NCI-H1105 treated with DMSO at 0.1 percent for 48 hours (cell line): Measurements from ENCODE around the gene PIP5KL1.

Experiments
- DNase-seq: peaks from one replicate; lab custom pipeline; 2025; lab: John Stamatoyannopoulos, UW

Gene PIP5KL1

DNA sequence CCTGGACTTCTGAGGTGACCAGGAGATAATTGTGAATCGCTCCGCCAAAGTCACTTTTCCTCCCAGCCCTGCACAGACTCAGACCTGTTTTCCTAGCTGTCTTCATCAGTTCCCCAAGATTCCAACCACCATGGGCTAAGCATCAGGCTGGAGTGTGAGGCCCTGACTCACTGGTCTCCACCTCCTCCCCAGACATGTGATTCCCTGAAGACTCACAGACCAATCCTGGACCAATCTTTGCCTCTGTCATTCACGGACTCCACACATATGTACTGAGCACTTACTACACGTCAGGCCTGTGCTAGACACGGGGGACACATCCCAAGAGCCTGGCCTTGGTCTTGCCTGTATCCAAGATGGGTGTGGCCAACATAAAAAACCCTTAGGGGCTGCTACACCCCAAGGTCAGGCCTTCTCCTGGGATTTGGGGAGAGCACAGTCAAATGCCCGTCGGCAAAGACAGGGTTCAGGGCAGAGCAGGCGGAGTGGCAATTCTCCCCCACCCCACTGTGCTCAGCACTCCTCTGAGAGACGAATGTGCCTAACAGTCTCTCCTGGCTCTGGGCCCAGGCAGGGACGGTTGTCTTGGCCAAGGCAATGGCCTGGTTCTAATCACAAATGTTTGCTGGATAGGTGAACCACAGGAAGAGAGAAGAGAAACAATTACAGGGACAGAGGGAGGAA is 38.3 kb upstream of the PIP5KL1 start:
- DNase-seq: peak; percentile 29

DNA sequence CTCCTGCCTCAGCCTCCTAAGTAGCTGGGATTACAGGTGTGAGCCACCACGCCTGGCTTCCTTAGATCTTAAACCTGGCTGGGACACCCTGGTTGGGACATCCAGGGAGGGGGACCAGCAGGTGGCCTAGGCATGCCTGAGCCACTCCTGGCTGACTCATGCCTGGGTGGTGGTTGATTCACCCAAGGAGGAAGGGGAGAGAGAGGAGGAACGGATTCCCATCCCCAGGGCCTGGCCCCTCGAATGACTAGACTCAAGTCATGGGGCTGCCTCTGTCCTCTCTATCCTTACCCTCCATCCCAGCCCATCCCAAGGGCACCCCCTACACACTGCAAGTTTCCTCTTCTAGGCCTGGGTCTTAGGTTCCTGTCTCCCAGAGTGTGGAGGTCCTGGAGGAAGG is 37.5 kb upstream of the PIP5KL1 start:
- DNase-seq: no peak

DNA sequence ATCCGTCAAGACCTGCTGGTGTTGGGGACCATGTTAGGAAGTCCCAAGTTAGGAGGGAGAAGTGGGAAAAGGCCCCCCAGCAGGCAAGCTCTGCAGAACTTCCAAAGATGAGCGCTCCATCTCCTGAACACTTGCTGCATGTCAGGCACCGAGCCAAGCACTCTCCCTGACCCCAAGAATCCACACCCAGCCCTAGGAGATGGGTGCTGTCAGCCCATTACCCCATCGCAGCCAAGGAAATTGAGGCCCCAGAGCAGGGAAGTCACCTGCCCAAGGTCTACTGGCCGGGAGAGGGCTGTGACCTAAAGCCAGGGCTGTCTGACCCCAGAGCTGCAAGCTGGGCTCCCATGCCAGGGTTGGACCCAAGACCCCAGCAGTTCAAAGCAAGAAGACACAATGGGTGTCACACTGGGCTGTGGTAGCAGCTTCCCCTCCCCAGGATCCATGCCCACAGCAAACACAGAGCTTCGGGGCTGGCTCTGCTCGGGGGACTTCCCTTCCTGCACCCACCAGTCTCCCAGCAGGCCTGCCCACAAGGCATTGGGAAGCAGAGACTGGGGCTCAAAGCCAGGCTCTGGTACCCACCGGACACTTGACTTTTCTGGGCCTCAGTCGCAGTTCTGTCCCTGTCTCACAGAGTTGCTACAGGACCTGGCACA is 36.7 kb upstream of the PIP5KL1 start:
- DNase-seq: no peak

DNA sequence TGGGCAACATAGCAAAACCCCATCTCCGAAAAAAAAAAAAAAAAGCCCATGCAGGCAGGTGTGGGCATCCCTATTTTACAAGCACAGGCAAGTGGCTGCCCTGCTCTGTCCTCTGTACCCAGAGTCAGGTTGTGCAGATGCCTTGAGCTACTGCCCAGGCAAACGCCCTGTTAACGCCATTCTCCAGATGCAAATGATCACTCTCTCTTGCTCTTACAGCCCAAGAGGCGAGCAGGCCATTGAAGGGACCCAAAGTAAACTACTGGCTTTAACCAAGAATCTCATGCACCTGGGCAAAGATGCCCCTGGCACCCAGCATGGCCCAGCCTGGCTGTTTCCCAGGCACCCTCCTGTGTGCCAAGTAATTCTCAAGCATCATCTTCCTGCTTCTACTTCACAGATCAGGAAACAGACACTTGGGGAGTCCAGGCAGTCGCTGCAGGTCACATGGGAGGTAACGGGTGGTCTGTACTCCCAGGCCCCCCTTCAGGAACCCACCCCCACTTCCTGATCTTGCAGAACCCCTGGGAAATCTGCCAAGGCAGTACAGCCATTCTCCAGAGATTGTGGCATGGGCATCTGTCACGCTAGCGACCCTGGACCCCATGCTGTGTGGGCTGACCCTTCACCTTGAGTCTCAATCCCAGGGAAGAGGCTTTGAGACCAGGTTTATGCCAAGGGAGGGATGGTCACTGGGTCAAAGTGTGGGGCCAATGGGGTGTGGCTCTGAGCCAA is 36.0 kb upstream of the PIP5KL1 start:
- DNase-seq: peak; percentile 35

DNA sequence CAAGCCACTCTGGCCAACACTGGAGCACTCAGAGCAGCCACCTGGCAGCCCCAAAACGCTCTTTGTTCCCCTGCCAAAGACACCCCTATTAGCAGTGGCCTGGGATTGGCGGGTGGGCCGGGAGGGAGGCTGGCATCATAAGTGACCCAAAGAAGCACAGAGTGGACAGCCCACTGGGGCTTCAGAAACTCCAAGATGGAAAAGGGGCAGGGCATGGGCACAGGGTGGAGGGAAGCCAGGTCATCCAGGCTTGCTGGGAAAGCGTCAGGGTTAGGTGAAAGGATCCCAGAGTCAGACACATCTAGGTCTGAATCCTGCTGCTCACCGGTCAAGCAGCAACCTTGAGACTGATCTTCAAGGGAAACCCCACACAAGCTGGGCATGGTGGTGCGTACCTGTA is 35.4 kb upstream of the PIP5KL1 start:
- no peak for DNase-seq

DNA sequence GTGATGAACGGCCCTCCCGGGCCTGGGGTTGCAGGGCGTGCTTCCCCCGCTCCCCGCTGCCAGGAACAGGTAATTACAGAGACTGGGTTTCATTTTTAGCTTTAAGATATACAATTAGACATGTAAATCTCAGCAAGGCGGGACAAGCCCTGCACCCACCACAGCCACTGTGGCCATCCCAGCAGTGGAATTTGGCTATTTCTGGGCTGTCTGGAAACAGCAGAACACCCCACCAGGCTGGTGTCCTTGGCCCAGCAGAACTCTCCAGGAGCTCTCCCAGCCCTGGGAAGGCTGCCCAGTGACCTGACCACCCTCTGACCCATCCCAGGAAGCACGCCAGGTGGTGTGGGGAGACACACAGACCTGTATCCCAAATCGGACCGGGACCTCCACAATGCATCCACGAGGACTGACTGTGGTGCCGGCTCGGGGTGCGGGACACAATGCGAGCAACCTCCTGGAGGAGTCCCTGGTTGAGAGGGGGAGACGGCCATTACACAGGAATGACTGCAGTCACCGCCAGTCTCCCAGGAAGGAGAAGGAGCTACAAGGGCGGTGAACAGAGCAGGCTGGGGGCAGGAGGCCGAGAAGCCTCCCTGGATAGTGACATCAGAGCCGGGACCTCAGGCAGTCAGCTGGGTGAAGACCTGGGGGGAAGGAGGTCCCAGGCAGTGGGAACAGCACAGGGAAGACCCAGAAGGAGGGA is 32.9 kb upstream of the PIP5KL1 start:
- no peak for DNase-seq

DNA sequence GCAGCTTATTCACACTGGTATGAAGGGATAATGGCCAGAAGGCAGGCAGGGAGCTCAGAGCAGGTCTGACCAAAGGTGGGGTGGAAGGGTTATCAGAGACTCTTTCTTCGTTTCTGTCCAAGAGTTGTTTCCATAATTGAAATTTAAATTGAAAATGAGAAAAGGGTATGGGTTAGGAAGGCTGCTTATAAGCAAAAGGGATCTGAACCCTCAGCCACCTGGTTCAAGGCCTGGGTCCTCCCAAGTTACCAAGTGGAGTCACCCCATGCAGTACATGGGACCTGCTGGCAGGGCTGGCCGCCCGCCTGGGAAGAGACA is 32.4 kb upstream of the PIP5KL1 start:
- DNase-seq: no peak

DNA sequence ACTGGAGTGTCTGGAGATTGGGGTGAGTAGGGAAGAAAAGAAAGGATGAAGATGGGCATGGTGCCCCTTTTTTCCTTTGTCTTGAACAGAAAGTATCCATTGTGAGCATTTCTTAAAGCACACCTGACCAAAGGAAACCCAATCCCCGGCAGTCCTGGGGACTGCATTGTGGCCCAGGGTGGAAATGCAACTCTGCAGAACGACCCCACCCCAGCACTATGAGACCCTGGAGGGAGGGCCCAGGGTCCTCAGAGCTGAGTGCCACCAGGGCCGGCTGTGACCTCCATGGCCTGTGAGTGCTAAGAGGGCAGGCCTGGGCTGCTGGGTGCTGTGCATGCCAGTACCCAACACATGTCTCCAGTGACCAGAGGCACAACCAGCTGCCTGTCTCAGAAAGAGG is 31.7 kb upstream of the PIP5KL1 start:
- DNase-seq: no peak

DNA sequence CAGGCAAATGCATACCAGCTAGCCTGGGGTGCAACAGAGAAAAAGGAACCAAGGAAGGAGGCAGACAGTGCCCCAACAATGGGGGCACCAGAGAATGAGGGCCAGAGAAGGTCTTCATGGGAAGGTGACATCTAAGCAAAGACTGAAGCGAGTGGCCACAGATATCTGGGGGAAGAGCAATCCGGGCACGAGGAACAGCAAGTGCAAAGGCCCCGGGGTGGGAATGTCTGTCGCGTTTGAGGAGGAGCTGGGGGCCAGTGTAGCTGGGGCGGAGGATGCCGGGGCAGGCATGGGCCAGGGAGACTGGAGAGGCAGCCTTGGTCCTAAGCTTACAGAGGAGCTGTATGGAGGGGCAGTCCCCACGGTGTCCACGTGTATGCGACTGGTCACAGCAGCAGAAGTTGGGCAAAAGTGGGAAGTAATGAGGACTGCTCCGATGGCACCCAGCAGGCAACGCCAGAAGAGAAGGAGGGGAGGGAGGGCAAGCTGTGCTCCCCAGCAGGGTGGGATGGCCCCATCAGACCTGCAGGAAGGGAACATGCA is 31.1 kb upstream of the PIP5KL1 start:
- no peak for DNase-seq

DNA sequence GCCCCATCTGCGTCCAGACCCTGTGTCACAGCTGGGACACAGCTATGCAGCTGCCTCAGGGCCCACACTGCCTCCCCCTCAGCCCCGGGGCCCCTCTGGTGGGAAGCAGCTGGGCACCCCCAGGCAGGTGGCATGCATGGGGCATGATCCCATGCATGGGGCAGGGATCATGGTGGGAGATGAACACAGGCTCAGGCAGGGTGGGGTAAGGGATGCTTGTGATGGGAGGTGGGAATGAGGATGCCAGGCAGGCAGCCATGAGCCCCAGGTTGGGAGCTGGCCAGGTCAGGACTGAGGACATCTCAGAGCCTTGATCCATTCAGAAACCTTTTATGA is 30.5 kb upstream of the PIP5KL1 start:
- no peak for DNase-seq

DNA sequence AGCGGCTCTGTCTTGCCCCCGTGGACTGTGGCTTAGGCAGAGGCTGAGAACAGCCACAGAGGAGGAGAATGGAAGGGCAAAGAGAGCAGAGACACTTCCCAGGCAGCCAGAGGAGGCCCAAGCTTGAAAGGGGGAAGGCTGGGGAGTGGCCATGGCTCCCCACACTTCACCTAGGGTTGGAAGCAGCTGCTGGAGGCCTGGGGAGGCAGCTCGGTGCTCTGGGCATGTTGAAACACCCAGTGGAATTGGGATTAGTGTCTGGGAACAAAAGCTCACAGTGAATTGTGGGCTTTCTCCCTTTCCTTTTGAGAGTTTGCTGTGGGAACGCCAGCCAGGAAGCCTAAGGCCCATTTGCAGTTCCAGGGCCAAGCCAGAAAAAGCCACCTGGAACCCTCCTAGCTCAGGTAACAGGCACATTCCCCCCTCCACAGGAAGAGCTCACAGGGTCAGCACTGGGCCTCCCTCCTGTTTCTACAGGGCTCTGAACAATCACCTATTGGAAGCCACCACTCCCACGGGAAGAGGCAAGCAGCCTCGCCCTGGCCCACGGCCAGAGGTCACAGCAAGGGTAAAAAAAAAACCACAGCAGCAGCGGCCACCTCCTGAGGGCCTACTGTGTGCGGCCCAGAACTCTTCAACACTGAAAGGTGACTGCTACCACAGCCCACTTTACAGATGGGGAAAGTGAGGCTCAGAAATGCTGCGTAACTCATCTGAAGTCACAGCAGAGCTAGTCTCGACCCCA is 30.0 kb upstream of the PIP5KL1 start:
- peak; percentile 2 for DNase-seq

DNA sequence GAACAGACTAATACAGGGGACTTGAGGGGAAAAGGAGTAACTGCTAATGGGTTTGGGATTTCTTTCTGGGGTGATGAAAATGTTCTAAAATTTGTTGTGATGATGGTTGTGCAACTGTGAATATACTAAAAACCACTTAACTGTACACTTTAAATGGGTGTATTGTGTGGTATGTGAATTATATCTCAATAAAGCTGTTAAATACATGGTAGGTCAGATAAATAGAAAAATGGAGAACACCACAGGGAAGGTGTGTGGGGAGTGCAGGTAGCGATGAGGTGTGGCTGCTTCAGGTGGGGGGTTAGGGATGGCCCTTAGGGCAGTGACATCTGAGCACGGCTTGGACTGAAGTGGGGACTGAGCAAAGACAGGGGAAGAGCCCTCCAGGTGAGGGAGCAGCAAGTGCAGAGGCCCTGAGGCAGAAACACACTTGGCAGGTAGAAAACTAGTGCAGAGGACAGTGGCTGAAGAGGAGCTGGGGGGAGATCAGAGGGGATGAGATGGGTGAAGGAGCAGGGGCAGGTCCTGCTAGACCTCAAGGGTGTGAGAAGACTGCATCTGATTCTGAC is 29.3 kb upstream of the PIP5KL1 start:
- DNase-seq: no peak

DNA sequence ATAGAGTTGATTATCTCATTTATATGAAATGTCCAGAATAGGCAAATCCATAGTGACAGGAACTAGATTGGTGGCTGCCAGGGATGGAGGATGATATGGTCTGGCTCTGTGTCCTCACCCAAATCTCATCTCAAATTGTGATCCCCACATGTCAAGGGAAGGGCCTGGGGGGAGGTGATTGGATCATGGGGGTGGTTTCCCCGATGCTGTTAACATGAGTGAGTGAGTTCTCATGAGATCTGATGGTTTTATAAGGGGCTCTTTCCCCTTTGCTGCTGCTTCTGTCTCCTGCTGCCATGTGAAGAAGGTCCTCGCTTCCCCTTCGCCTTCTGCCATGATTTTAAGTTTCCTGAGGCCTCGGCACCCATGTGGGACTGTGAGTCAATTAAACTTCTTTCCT is 28.8 kb upstream of the PIP5KL1 start:
- DNase-seq: no peak

DNA sequence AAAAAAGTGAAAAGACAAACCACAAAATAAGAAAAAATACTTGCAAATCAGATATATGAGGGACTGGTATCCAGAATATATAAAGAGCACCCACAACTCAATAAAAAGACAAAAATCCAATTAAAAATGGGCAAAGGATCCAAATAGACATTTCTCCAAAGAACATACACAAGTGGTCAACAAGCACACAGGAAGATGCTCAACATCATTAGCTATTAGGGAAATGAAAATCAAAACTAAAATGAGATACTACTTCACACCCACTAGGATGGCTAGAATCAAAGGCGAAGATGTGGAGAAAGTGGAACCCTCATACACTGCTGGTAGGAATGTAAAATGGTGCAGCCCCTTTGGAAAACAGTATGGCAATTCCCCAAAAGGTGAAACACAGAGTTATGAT is 28.2 kb upstream of the PIP5KL1 start:
- DNase-seq: no peak

DNA sequence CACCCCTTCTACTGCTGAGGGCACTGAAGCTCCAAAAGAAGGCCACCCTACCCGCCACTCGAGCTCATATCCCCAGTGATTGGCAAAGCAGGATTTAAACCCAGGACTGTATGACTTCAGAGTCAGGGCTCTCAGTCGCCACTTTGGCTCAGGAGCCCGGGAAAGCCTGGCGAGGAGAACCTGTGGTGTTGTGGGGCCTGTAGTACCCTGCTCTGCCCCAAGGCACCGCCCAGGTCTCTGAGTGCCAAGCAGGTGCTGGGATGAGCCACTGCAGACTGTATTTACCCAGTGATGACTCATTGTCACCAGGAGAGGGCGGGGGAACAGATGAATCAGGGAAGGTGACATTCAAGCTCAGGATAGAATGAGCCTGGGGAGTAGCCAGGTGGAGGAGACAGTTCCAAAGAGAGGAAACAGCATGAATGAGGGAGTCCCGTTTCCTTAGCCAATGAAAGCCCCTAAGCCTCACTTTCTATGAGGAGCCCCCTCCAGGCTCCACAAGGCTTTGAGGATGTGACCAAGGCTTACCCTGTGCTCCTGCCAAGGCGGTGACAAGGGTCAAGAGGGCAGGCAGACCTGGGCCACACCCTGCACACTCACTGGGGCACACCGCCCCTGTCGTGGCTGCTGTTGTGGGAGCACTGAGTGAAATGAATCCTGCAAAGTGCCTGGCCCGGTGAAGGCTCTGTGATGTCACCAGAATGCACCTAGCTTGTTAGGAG is 24.9 kb upstream of the PIP5KL1 start:
- DNase-seq: peak; percentile 87

DNA sequence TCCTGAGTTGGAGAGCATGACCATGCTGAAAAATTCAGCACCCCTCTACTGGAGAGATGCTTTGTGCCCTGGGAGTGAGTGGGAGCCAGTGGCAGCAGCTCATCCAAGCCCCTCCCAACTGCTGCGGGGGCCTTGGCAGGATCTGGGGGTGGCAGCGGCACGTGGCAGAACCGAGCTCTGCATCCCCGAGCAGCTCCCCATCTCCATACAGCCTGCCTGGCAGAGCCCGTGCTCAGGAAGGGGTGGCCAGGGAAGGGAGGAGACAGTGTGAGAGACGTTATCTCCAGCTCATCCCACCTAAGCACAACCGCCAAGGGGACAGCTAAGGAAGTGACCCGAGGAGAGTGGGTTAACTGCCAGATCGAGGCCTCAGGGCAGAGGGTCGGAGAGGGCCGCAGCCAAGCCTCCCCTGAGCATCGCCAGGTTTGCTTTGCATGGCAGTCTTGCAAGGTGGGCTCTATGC is 24.3 kb upstream of the PIP5KL1 start:
- no peak for DNase-seq

DNA sequence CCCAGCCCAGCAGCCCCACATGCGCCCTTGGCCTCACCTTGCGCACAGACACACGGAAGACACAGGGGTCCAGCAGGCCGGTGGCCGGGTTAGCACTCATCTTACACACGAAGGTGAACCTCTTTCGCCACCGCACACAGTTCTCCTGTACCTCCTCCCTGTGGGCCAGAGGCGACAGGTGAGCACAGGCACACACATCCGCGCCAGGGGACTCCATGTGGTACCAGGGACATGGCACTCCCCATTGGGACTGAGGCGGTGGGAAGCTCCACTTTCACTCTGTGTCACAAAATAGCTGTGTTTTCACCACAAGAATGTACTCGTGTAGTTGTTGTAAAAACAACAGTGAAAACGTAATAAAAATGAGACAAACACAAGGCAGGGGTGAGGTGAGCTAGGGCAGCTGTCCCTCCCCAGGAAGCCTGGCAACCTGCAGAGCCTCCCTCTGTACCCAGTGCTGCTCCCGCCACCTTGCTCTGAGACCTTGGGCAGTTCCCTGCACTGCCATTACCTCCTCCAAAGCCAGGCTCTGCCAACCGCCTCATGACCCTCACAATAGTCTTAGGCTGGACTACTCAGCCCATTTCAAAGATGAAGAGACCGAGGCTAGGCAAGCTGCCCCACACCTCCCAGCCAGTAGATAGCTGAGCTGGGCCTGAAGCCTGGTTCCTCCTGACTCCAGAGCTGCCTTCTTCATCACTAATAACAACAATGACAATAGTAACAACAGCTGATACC is 23.4 kb upstream of the PIP5KL1 start:
- no peak for DNase-seq

DNA sequence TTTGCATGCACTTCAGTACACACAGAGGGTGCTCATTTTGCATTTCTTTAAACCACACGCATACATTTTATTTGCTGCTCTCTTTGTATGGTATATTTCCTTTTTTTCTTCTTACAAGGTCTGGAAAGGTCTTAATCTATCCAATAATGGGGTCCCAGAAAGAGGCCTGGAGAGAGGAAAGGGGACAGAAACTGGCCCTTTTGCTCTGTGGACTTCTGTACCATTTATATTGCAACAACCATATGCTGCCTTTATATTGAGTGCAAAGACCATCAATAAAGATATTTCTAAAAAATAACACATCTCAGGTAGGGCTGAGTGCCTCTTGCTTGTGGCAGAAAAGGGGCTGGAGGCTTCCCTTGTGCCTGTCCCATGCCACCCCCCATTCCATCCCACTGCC is 22.6 kb upstream of the PIP5KL1 start:
- no peak for DNase-seq

DNA sequence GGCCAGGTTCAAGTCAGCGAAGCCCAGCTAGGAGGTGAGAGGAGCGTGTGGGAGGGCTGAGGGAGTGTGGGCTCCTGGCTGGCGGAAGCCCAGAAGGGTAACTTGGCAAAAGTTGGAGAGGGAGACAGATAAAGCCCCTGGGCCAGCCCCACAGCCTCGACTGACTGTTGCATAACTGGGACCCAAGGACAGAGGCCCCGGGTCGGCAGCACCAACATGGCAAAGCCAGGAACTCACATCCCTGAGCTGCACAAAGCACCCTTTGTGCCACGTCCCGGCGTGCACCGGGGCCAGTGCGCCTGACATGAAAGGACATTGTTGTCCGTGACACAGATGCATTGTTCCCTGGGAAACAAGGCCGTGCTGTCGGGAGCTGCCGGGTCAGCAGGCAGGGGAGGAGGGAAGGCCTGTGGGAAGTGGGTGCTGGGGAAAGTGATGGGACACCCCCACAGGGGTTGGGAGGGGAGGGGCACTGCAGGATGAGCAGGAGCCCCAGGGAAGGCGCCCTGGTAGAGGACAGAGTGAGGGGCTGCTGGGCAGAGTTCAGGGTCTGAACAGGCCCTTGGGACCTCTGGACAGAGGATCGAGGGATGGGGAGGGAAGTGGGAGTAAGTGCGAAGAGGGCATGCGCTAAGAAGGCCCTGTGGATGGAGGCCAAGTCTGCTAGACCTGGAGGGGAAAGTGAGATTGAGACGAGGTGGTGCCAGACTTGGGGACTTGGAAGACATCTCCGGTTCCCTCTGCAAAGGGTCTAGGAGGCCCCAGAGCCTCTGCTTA is 20.1 kb upstream of the PIP5KL1 start:
- no peak for DNase-seq
